Brain microvascular endothelial cell (primary cell): ENCODE data around the gene STMN1.
"Not testable (repeated sequence)": the region's sequence is repeated elsewhere in the genome, so short reads cannot be mapped to it uniquely, and the experiment has no call there.

Experiments used
- DNase-seq: peaks from one replicate; pipeline ENCODE4 v3.0.0-alpha.2; 2020
- H3K27ac ChIP-seq: fragments of 250-450 bp; sonication (Bioruptor Pico); 2 replicates; pipeline ENCODE4 v1.5.1; 2020; ENCODE audit warnings: mild to moderate bottlenecking, moderate library complexity
- H3K27me3 ChIP-seq: fragments of 250-450 bp; sonication (Bioruptor Pico); replicated peaks from 2 replicates; pipeline ENCODE4 v1.5.1; 2020; ENCODE audit warnings: mild to moderate bottlenecking
- H3K36me3 ChIP-seq: fragments of 250-450 bp; sonication (Bioruptor Pico); replicated peaks from 2 replicates; pipeline ENCODE4 v1.5.1; 2020; ENCODE audit warnings: mild to moderate bottlenecking
- H3K4me3 ChIP-seq: 2 replicates; pipeline ENCODE4 v1.5.1; 2011; ENCODE audit warnings: low read depth, mild to moderate bottlenecking, control low read depth, low read length, moderate library complexity
- in situ Hi-C: cut with HindIII; loops from 2 replicates; pipeline ENCODE4 v1.10.0; 2017; ENCODE audit warnings: low sequenced_read_pairs, low pct_ligation_motif_present
- TF ChIP-seq, protein P1 (sequence below): IDR thresholded peaks from 2 replicates; pipeline ENCODE4 v1.5.1; 2011; ENCODE audit warnings: low read depth, mild to moderate bottlenecking, moderate library complexity, low read length, control low read depth, inconsistent platforms; ENCODE audit errors: missing control alignments

Gene STMN1

DNA sequence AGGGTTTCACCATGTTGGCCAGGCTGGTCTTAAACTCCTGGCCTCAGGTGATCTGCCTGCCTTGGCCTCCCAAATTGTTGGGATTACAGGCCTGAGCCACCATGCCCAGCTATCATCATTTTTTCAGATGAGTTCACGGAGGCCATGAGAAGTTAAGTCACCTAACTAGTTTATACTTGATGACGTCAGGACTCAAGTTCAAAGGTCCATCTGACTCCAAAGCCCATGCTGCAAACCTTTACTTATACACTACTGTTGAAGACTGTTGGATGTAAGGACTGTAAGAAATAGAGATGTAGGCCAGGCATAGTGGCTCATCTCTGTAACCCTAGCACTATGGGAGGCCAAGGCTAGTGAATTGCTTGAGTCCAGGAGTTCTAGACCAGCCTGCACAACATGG lies 40.8 kb upstream of the STMN1 start:
- in situ Hi-C loops = no loop called here
- Histone ChIP-seq H3K4me3 (no peak overlapping the region), H3K27ac (no peak overlapping the region), H3K36me3 (no peaks in the 10 kb centered on the region), H3K27me3 (no peaks in the 10 kb centered on the region)
- DNase-seq = no peak
- TF ChIP-seq, protein P1, sequence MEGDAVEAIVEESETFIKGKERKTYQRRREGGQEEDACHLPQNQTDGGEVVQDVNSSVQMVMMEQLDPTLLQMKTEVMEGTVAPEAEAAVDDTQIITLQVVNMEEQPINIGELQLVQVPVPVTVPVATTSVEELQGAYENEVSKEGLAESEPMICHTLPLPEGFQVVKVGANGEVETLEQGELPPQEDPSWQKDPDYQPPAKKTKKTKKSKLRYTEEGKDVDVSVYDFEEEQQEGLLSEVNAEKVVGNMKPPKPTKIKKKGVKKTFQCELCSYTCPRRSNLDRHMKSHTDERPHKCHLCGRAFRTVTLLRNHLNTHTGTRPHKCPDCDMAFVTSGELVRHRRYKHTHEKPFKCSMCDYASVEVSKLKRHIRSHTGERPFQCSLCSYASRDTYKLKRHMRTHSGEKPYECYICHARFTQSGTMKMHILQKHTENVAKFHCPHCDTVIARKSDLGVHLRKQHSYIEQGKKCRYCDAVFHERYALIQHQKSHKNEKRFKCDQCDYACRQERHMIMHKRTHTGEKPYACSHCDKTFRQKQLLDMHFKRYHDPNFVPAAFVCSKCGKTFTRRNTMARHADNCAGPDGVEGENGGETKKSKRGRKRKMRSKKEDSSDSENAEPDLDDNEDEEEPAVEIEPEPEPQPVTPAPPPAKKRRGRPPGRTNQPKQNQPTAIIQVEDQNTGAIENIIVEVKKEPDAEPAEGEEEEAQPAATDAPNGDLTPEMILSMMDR = no peak

DNA sequence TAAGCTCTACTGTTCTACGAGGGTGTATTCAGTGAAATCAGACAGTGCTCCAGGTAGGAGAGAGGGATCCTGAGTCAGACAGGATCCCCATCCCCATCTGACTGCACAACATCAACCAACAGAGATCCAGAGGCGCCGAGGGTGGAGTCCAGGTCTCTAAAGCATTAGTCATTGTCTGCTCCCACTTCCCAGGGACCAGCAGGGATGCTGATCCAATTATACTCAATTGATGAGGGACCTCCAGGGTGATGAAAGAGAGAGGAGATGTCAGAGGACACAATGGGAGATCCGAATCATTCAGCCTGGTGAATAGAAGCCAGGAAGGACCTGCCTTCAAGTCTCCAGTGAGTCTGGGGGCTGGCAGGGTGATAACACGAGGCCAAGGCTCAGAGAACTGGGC lies 39.5 kb upstream of the STMN1 start:
- Histone ChIP-seq H3K27me3 (no peaks in the 10 kb centered on the region), H3K27ac (no peak overlapping the region), H3K36me3 (no peaks in the 10 kb centered on the region), H3K4me3 (no peak overlapping the region)
- in situ Hi-C loops = no loop called here
- DNase-seq = no peak
- TF ChIP-seq, protein P1 = no peak

- no peak for DNase-seq
- Histone ChIP-seq H3K27me3 (no peaks in the 10 kb centered on the region), H3K4me3 (no peak overlapping the region), H3K36me3 (no peaks in the 10 kb centered on the region), H3K27ac (no peak overlapping the region)
- in situ Hi-C loops = no loop called here
- TF ChIP-seq, protein P1 = no peak
Measured at GRCh38 chr1:25944986-25945385, 38.8 kb upstream of the STMN1 start.

DNA sequence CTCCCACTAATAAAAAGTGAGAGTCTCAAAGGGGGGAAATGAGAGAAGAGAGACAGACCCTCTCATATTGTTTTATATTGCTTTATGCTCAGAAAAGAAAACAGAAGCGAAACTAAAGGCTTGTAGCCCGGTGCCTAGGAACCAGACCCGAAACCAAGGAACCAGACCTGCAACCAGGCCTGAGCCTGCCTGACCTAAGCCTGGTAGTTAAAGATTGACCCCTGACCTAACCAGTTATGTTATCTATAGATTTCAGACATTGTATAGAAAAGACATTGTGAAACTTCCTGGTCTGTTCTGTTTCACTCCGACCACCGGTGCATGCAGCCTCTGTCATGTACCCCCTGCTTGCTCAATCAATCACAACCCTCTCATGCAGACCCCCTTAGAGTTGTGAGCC lies 37.3 kb upstream of the STMN1 start:
- H3K27me3 ChIP-seq, H3K4me3 ChIP-seq, H3K27ac ChIP-seq, DNase-seq, H3K36me3 ChIP-seq, in situ Hi-C loops: not testable (repeated sequence)

DNA sequence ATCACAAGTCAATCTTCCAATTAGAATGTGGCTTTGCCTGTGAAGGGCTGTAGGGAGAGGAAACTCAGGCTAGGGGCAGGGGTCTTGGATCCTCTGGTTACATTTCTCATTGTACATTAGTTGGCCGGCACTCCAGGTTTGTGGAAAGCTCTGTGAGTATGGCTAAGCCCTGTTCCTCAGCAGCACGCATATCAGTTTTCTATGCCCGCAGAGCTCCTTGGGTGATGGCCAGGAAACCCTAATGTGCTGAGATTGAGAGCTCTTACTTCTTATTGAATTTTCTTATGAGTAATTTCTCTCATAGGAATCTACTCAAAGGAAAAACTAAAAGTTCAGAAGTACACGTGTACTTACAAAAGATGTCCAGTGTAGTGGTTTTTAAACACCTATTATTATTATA lies 30.7 kb upstream of the STMN1 start:
- Histone ChIP-seq H3K27ac (no peak overlapping the region), H3K27me3 (no peaks in the 10 kb centered on the region), H3K36me3 (no peaks in the 10 kb centered on the region), H3K4me3 (no peak overlapping the region)
- no peak for DNase-seq
- in situ Hi-C loops = no loop called here
- TF ChIP-seq, protein P1 = no peak

GRCh38 chr1:25933479-25934365 lies 27.5 kb upstream of the STMN1 start:
- TF ChIP-seq, protein P1 = no peak
- in situ Hi-C loops = no loop called here
- no peak overlapping the region for H3K4me3 ChIP-seq
- DNase-seq = no peak
- H3K27ac ChIP-seq = no peak overlapping the region
- no peaks in the 10 kb centered on the region for H3K36me3 ChIP-seq
- no peaks in the 10 kb centered on the region for H3K27me3 ChIP-seq

DNA sequence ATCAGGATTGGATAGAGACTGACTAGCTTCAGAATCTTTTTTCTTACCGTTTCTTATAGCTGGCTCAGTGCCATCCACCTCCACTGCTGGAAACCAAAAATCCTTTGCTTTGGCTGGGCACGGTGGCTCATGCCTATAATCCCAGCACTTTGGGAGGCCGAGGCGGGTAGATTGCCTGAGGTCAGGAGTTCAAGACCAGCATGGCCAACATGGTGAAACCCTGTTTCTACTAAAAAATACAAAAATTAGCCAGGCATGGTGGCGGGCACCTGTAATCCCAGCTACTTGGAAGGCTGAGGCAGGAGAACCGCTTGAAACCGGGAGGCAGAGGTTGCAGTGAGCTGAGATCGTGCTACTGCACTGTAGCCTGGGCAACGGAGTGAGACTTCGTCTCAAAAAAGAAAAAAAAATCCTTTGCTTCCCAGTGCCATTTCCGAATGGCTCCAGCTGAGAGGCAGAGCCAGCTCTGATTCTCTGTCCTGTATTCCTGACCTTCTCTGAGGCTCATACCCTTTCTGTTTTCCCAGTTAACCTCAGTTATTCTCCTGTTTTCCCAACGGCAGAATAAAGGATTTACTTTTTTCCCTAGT lies 26.7 kb upstream of the STMN1 start:
- in situ Hi-C loops, H3K36me3 ChIP-seq, H3K4me3 ChIP-seq, H3K27me3 ChIP-seq, DNase-seq, H3K27ac ChIP-seq: not testable (repeated sequence)
